AG04450 (cell line): ENCODE data around the gene RNF123. TPM values are rescaled to one million over a fixed set of nuclear protein-coding genes. Genes with fewer than 3 reads are reported as not detected.

Experiments
- CTCF ChIA-PET: fragments of 300-600, 350-600 bp; formaldehyde crosslinking; extraction: SDS; loops from one replicate; lab custom pipeline; 2022; ENCODE audit warnings: antibody characterized with exemption, inconsistent platforms; lab: Charles Lee
- POLR2A ChIA-PET: fragments of 350-600 bp; formaldehyde crosslinking; extraction: SDS; loops from one replicate; lab custom pipeline; 2021; ENCODE audit warnings: antibody characterized with exemption, inconsistent platforms; lab: Yijun Ruan, JAX
- DNase-seq: peaks from one replicate; pipeline ENCODE4 v3.0.0-alpha.2; 2011; ENCODE audit warnings: low read depth, low spot score
- H3K27ac ChIP-seq: one replicate; pipeline ENCODE4 v1.5.1; 2012; ENCODE audit warnings: low read depth, low read length, control low read depth
- H3K27me3 ChIP-seq: one replicate; pipeline ENCODE4 v1.6.0; 2012; ENCODE audit warnings: low read length; ENCODE audit not compliant: control insufficient read depth, insufficient read depth
- H3K4me3 ChIP-seq: 2 replicates; pipeline ENCODE4 v1.5.1; 2011; ENCODE audit warnings: mild to moderate bottlenecking, low read depth, low read length, control low read depth
- H3K9me3 ChIP-seq: 2 replicates; pipeline ENCODE4 v1.5.1; 2012; ENCODE audit warnings: low read length; ENCODE audit not compliant: control insufficient read depth, insufficient read depth
- polyA plus RNA-seq: library from polyadenylated mRNA; depleted of rRNA; stranded (reverse); fragments of >200 nt; gene quantifications from 2 replicates; pipeline ENCODE4 v1.2.3, GENCODE V29; 2011
- TF ChIP-seq, protein P1 (sequence below): IDR thresholded peaks from 2 replicates; pipeline ENCODE4 v1.5.1; 2011; ENCODE audit warnings: low read depth, low read length, control low read depth, inconsistent platforms

The RNF123 gene
- polyA plus RNA-seq, 1 experiment: 22.9 TPM

DNA sequence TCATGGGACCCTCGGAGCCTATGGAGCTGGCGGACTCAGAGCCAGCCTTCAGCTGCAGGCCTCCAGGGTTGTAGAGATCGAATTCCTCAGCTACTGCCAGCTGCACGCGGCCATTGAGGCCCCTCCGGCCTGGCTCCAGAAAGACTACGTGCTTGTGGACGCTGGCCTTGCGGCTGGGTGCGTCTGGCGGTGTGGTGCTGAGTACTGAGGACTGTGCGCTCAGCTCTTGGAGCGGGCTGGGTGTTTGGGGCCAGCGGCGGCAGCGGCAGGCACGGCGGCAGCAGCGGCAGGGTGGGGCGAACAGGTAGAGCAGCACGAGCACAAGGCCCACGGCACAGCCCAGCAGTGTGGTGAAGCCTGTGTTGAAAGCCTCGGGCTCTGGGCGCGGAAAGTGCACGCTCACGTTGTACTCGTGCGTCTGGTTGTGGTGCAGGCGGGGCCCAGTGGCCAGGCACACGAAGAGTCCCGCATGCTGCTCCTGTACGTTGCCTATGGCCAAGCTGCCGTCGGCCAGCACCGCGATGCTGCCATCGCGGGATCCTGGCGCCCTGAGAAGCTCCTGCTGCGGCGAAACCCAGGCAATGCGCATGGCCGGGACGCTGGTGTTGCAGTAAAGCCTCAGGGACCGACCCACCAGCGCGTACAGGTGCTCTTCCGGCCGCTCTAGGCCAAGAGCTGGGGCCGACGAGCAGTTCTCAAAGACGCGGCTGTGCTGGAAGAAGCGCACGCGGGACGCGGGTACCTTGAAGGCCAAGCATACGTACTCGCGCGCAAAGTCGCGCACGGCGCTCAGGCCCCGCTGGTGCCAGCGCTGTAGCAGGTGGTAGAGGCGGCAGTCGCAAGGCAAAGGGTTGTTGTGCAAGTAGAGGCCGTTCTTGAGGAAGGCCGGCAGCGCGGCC is 28.9 kb downstream of the RNF123 start:
- H3K9me3 ChIP-seq: peaks cover 12% of the 10 kb centered on the region; the same call in 1 of the 2 replicates
- H3K27me3 ChIP-seq: no peaks in the 10 kb centered on the region
- ChIA-PET CTCF (interaction anchor here (1.4 kb wide), 1 partner anchor 121 kb away, joined by 3 read pairs; no protein-coding TSS in a partner anchor), POLR2A (no interaction called here)
- no peak for DNase-seq
- no peak overlapping the region for H3K4me3 ChIP-seq
- H3K27ac ChIP-seq: no peak overlapping the region
- TF ChIP-seq, protein P1, sequence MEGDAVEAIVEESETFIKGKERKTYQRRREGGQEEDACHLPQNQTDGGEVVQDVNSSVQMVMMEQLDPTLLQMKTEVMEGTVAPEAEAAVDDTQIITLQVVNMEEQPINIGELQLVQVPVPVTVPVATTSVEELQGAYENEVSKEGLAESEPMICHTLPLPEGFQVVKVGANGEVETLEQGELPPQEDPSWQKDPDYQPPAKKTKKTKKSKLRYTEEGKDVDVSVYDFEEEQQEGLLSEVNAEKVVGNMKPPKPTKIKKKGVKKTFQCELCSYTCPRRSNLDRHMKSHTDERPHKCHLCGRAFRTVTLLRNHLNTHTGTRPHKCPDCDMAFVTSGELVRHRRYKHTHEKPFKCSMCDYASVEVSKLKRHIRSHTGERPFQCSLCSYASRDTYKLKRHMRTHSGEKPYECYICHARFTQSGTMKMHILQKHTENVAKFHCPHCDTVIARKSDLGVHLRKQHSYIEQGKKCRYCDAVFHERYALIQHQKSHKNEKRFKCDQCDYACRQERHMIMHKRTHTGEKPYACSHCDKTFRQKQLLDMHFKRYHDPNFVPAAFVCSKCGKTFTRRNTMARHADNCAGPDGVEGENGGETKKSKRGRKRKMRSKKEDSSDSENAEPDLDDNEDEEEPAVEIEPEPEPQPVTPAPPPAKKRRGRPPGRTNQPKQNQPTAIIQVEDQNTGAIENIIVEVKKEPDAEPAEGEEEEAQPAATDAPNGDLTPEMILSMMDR: no peak

DNA sequence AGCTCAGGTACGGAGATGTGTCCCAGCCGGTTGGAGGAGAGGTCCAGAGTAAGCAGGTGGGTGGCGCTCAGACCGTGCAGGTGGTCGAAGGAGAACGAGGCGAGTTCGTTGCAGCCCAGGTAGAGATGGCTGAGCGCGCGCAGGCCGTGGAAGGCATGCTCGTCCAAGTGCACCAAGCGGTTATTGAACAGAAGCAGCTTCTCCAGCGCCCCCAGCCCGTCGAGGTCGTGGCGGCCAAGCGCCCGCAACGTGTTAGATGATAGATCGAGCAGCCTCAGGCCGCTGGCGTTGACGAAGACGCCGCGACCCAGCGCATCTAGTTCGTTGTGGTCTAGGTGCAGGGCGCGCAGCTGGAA is 29.5 kb downstream of the RNF123 start:
- ChIA-PET CTCF (interaction anchor here (1.4 kb wide), 1 partner anchor 120 kb away, joined by 3 read pairs; no protein-coding TSS in a partner anchor), POLR2A (no interaction called here)
- Histone ChIP-seq H3K9me3 (peaks cover 12% of the 10 kb centered on the region; the same call in 1 of the 2 replicates), H3K27ac (no peak overlapping the region), H3K4me3 (peak overlapping the region; percentile 69), H3K27me3 (no peaks in the 10 kb centered on the region)
- TF ChIP-seq, protein P1: no peak
- no peak for DNase-seq

DNA sequence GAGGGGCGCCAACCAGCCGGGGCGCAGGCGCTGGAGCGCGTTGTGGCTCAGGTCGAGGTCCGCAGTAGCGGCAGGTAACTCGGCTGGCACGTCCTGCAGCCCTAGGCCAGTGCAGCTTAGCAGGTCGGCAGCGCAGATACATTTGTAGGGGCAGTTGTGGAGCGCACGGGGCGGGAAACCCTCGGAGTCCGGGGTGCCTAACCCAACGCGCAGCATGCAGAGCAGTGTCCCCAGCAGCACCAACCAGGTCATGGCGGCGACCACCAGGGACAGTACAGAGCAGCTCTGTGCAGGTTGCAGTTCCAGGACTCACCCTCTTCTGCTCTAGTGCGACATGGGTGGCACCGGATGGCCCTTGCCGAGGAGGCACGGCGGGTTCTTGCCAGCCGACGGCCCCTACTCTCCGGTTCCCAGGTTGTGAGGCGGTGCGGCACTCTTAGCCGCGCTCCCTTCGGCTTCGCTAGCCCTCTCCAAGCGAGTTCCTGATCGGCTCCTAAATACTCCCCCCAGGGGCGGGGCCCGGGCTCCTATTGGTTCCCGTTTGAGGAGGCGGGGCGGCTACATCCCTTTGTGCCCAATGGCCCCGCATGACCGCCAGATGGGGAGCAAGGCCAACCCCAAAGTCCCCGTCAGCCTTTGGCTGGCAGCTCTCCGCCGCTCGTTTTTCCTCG is 30.0 kb downstream of the RNF123 start, which contains the start of gene AMIGO3:
Gene AMIGO3, minus strand, starts transcription at position 471 of the 671 bp plus-strand sequence. Its CDS starts 219 bp downstream, at position 252.
- CTCF ChIA-PET: interaction anchor here (0.8 to 1.5 kb wide), 3 partner anchors 83 to 120 kb away, joined by 3 to 6 read pairs (median 5); no protein-coding TSS in a partner anchor
- POLR2A ChIA-PET: interaction anchor here (0.8 to 1.0 kb wide), 2 partner anchors 48 to 180 kb away, joined by 3 read pairs; no protein-coding TSS in a partner anchor
- Histone ChIP-seq H3K4me3 (peak within 1 kb of the TSS; percentile 69), H3K27ac (peak within 1 kb of the TSS; percentile 47), H3K27me3 (no peaks in the 10 kb centered on the region), H3K9me3 (peaks cover 12% of the 10 kb centered on the region; the same call in 1 of the 2 replicates)
- TF ChIP-seq, protein P1: peak; percentile 36; the same call in 1 of the 2 replicates
- peak; percentile 73 for DNase-seq

DNA sequence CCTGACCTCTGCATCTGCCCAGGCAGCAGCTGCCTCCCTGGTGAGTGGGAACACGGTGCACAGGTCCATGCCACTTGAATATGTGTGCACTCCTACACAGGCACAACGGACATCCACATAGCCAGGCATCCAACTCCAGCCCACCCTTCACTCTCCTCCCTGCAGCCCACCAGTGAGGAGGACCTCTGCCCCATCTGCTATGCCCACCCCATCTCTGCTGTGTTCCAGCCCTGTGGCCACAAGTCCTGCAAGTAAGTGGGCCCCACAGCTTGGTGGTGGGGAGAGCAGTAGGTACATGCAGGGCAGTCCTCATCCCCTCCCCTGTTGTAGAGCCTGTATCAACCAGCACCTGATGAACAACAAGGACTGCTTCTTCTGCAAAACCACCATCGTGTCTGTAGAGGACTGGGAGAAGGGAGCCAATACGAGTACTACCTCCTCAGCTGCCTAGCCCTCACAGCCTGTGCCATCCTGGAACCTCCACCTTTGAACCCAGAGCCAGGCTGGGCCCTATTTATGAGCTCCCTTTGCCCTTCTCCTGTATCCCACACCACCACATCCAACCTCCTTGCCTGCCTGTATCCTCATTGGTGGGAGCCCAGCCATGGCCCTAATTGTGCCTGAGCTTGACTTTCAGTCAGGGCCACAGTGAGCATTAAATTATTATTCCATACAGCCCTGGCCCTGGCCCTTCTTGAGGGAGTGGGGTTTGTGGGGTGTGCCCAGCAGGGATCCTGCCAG is 31.7 kb downstream of the RNF123 start:
- Histone ChIP-seq H3K4me3 (no peak overlapping the region), H3K9me3 (peaks cover 12% of the 10 kb centered on the region; the same call in 1 of the 2 replicates), H3K27ac (no peak overlapping the region), H3K27me3 (no peaks in the 10 kb centered on the region)
- ChIA-PET POLR2A (no interaction called here), CTCF (interaction anchor here (0.5 to 1.8 kb wide), 3 partner anchors 20 to 118 kb away, joined by 5 to 6 read pairs (median 5); no protein-coding TSS in a partner anchor)
- TF ChIP-seq, protein P1: no peak
- no peak for DNase-seq
